CD14-positive monocyte (primary cell): ENCODE data around the gene LCOR. TPM values are rescaled to one million over a fixed set of nuclear protein-coding genes. Genes with fewer than 3 reads are reported as not detected.

Source experiments
- DNase-seq, 3 donors: peaks; one replicate each; pipeline ENCODE4 v3.0.0-alpha.2; 2011 to 2022
- H2AFZ ChIP-seq: 2 replicates; pipeline ENCODE4 v1.6.0; 2012; ENCODE audit warnings: mild to moderate bottlenecking, low read depth, low read length, inconsistent platforms; ENCODE audit not compliant: insufficient read depth, poor library complexity, severe bottlenecking
- H3K27ac ChIP-seq, 2 donors: 1 replicate in 1 of 2; 2 replicates in 1 of 2; pipeline ENCODE4 v1.5.1; 2012 to 2013; ENCODE audit warnings: low read length in 2 of 2, control low read depth in 1 of 2, inconsistent platforms in 1 of 2, low read depth in 1 of 2, mild to moderate bottlenecking in 1 of 2
- H3K27me3 ChIP-seq, 2 donors: one replicate each; pipeline versions ENCODE4 v1.6.0 to v1.6.1; 2011 to 2013; ENCODE audit warnings: low read length in 2 of 2; ENCODE audit not compliant: control insufficient read depth in 2 of 2, insufficient read depth in 2 of 2
- H3K36me3 ChIP-seq, 2 donors: replicated peaks in 1 of 2; 1 replicate in 1 of 2; 2 replicates in 1 of 2; pipeline versions ENCODE4 v1.5.1 to v1.6.1; 2012 to 2013; ENCODE audit warnings: low read length in 2 of 2, control low read depth in 1 of 2, inconsistent platforms in 1 of 2, mild to moderate bottlenecking in 1 of 2; ENCODE audit not compliant: insufficient read depth in 2 of 2, control insufficient read depth in 1 of 2
- H3K4me1 ChIP-seq, 2 donors: 1 replicate in 1 of 2; 2 replicates in 1 of 2; pipeline versions ENCODE4 v1.5.1 to v1.6.1; 2012 to 2013; ENCODE audit warnings: low read length in 2 of 2, control low read depth in 1 of 2, inconsistent platforms in 1 of 2, mild to moderate bottlenecking in 1 of 2, moderate library complexity in 1 of 2; ENCODE audit not compliant: insufficient read depth in 2 of 2, control insufficient read depth in 1 of 2
- H3K4me2 ChIP-seq: replicated peaks from 2 replicates; pipeline ENCODE3; 2012; ENCODE audit warnings: low read length, moderate library complexity, mild to moderate bottlenecking; ENCODE audit not compliant: poor library complexity, severe bottlenecking; ENCODE audit errors: extremely low read depth
- H3K4me3 ChIP-seq, 3 experiments: fragments of 200-600 bp in 1 of 3; sonication (generic) in 1 of 3; replicated peaks in 1 of 3; 1 replicate in 2 of 3; 2 replicates in 1 of 3; pipeline ENCODE4 v1.5.1; 2011 to 2013; ENCODE audit warnings: low read length in 3 of 3, mild to moderate bottlenecking in 3 of 3, control low read depth in 2 of 3, low read depth in 2 of 3, inconsistent platforms in 1 of 3, moderate library complexity in 1 of 3
- H3K79me2 ChIP-seq: 2 replicates; pipeline ENCODE4 v1.6.0; 2012; ENCODE audit warnings: mild to moderate bottlenecking, control low read depth, inconsistent platforms, low read length, moderate library complexity; ENCODE audit not compliant: insufficient read depth
- H3K9ac ChIP-seq: 2 replicates; pipeline ENCODE4 v1.6.0; 2017; ENCODE audit warnings: low read length, mild to moderate bottlenecking; ENCODE audit not compliant: insufficient read depth, poor library complexity, severe bottlenecking
- H3K9me3 ChIP-seq, 2 donors: replicated peaks in 1 of 2; 1 replicate in 1 of 2; 2 replicates in 1 of 2; pipeline versions ENCODE4 v1.5.1 to v1.6.1; 2012 to 2013; ENCODE audit warnings: low read length in 2 of 2, control low read depth in 1 of 2; ENCODE audit not compliant: control insufficient read depth in 1 of 2, insufficient read depth in 1 of 2
- H4K20me1 ChIP-seq: 2 replicates; pipeline ENCODE4 v1.6.0; 2012; ENCODE audit warnings: mild to moderate bottlenecking, low read length, control low read depth, moderate library complexity; ENCODE audit not compliant: insufficient read depth
- H3K27ac Mint-ChIP-seq, 7 donors: one replicate each; pipeline ENCODE4 v1.8.0; 2020; ENCODE audit warnings: mild to moderate bottlenecking in 7 of 7, mixed read lengths in 7 of 7, moderate library complexity in 6 of 7, inconsistent platforms in 2 of 7
- H3K27me3 Mint-ChIP-seq, 3 donors: one replicate each; pipeline ENCODE4 v1.8.0; 2021 to 2022; ENCODE audit warnings: low read depth in 3 of 3, mild to moderate bottlenecking in 3 of 3, mixed read lengths in 3 of 3, moderate library complexity in 3 of 3, inconsistent platforms in 1 of 3
- H3K36me3 Mint-ChIP-seq, 2 donors: one replicate each; pipeline ENCODE4 v1.8.0; 2020; ENCODE audit warnings: mixed read lengths in 2 of 2, inconsistent platforms in 1 of 2, mild to moderate bottlenecking in 1 of 2
- H3K4me1 Mint-ChIP-seq: one replicate; pipeline ENCODE4 v1.8.0; 2020; ENCODE audit warnings: mild to moderate bottlenecking, mixed read lengths
- H3K4me3 Mint-ChIP-seq, 2 donors: one replicate each; pipeline ENCODE4 v1.8.0; 2020; ENCODE audit warnings: mild to moderate bottlenecking in 2 of 2, mixed read lengths in 2 of 2, moderate library complexity in 1 of 2
- H3K9me3 Mint-ChIP-seq, 7 donors: one replicate each; pipeline ENCODE4 v1.8.0; 2020 to 2022; ENCODE audit warnings: mixed read lengths in 7 of 7, mild to moderate bottlenecking in 6 of 7, moderate library complexity in 6 of 7, inconsistent platforms in 2 of 7
- WGBS: methylation state at CpG from one replicate; pipeline ENCODE4 v1.1.5; 2013; ENCODE audit warnings: missing lambda C conversion rate; ENCODE audit not compliant: insufficient coverage; 5-methylcytosine and 5-hydroxymethylcytosine counted together
- intact Hi-C, 2 donors: fragments of 100-400 bp; cut with micrococcal nuclease; formaldehyde crosslinking; loops; one replicate each; pipeline versions ENCODE4 v1.15.0 to v1.15.1; 2023
- polyA plus RNA-seq, 3 donors: library from polyadenylated mRNA; depleted of rRNA in 1 of 3; unstranded in 2 of 3; stranded (reverse) in 1 of 3; fragments of 300-500 nt in 2 of 3; fragments of >200 nt in 1 of 3; fragmentation: Illumina TruSeq in 2 of 3; gene quantifications; 1 replicate in 2 of 3; 2 replicates in 1 of 3; pipeline ENCODE4 v1.2.3, GENCODE V29; 2012 to 2021
- TF ChIP-seq, protein P1 (sequence below): fragments of 200-600 bp; IDR thresholded peaks from one replicate; pipeline ENCODE4 v1.8.0; 2022; ENCODE audit warnings: antibody characterized with exemption, mild to moderate bottlenecking

LCOR gene
- polyA plus RNA-seq, 3 donors, result 5.7 to 11.8 (median 10.0) TPM

DNA sequence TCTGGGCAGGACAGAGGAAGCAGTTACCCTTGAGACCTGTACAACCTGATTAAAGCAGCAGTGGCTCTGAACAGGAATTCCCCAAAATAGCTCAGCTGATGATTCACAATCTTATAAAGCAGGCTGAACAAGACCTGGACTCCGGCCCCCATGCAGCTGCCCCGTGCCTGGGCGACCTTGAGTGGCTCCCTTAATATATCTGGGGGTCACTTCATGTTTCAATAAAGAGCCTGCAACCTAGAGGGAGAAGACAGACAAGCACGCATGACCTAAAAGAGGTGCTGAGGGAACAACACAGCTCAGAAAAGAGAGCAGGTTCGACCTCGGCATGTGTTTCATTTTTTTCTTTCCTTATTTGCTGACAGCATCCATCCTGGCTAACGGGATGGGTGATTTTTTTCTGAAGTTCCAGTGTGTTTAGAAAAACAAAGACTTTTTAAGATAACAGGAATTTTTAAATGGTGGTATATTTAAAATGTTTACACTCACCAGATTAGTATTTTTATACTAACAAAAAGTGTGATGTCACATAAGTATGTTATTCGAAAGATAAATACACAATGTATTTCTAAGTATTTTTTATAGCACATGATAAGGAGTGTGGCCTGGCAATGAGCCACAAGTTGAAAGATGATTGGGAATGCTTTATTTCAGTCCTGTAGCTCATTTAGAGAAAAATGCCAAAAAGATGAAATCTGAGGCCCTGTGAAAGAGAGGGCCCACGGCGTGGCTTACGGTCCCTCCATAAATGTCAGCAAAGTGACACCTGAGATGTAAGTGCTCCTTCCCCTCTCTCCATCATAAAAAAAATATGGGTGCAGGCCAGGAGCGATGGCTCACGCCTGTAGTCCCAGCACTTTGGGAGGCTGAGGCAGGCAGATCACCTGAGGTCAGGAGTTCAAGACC, 192.3 kb downstream of the LCOR start:
- H3K79me2 ChIP-seq, result no peaks in the 10 kb centered on the region
- Mint-ChIP-seq H3K4me3 (no peak overlapping the region), H3K4me1 (peaks cover 13% of the 10 kb centered on the region), H3K36me3 (no peaks in the 10 kb centered on the region), H3K27me3 (peaks cover 0 to 2% (median 0%) of the 10 kb centered on the region in 3 donors), H3K27ac (no peak overlapping the region), H3K9me3 (no peaks in the 10 kb centered on the region)
- H2AFZ ChIP-seq, result no peak overlapping the region
- H3K4me3 ChIP-seq, result no peak overlapping the region
- H3K4me1 ChIP-seq, result no peaks in the 10 kb centered on the region
- peak in 1 of 3 donors; percentile 21 for DNase-seq
- H3K9ac ChIP-seq, result no peak overlapping the region
- intact Hi-C loops, result loop anchor here in 1 of 2 donors (5.0 kb wide), 1 partner anchor 387 kb away; no protein-coding TSS in a partner anchor
- H3K36me3 ChIP-seq, result no peaks in the 10 kb centered on the region
- H4K20me1 ChIP-seq, result no peaks in the 10 kb centered on the region
- no peaks in the 10 kb centered on the region for H3K27me3 ChIP-seq
- H3K4me2 ChIP-seq, result no peak overlapping the region
- H3K9me3 ChIP-seq, result no peaks in the 10 kb centered on the region
- TF ChIP-seq, protein P1, sequence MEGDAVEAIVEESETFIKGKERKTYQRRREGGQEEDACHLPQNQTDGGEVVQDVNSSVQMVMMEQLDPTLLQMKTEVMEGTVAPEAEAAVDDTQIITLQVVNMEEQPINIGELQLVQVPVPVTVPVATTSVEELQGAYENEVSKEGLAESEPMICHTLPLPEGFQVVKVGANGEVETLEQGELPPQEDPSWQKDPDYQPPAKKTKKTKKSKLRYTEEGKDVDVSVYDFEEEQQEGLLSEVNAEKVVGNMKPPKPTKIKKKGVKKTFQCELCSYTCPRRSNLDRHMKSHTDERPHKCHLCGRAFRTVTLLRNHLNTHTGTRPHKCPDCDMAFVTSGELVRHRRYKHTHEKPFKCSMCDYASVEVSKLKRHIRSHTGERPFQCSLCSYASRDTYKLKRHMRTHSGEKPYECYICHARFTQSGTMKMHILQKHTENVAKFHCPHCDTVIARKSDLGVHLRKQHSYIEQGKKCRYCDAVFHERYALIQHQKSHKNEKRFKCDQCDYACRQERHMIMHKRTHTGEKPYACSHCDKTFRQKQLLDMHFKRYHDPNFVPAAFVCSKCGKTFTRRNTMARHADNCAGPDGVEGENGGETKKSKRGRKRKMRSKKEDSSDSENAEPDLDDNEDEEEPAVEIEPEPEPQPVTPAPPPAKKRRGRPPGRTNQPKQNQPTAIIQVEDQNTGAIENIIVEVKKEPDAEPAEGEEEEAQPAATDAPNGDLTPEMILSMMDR, result no peak
- 49% methylated on average over 6 of the region's 13 CpGs for WGBS
- no peak overlapping the region for H3K27ac ChIP-seq

DNA sequence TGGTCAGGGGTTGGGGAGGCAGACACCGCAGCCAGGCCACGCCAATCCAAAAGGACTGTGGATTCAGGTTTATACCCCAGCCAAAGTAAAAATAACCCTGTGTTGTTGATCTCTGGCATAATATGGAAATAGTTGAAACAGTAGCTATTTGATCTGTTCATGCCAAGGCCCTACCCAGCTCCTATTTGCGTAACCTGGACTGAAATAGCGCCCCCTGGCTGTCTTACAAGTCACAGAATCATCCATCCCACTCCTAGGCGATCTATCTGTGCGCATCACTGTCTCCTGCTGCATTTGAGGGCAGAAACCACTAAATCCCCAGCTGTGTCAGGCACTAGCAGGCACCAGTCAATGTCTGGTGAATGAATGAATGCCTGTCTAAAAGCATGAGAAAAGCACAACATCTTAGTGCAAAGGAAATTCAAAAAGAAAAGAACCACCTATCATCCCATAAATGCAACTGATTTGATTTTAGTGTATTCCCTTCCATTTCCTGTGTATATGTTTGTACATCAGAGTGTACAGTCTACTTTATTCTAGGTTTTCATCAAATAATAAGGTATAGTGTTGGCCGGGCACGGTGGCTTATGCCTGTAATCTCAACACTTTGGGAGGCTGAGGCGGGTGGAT, 193.6 kb downstream of the LCOR start:
- Histone ChIP-seq H3K9me3 (no peaks in the 10 kb centered on the region), H3K4me1 (no peaks in the 10 kb centered on the region), H3K9ac (no peak overlapping the region), H3K4me3 (no peak overlapping the region), H3K36me3 (no peaks in the 10 kb centered on the region), H3K27ac (no peak overlapping the region), H2AFZ (no peak overlapping the region), H4K20me1 (no peaks in the 10 kb centered on the region), H3K79me2 (no peaks in the 10 kb centered on the region), H3K4me2 (no peak overlapping the region), H3K27me3 (no peaks in the 10 kb centered on the region)
- Mint-ChIP-seq H3K27ac (no peak overlapping the region), H3K27me3 (peaks cover 0 to 2% (median 0%) of the 10 kb centered on the region in 3 donors), H3K36me3 (no peaks in the 10 kb centered on the region), H3K9me3 (no peaks in the 10 kb centered on the region), H3K4me3 (no peak overlapping the region), H3K4me1 (peaks cover 13% of the 10 kb centered on the region)
- 38% methylated on average over 3 of the region's 9 CpGs for WGBS
- TF ChIP-seq, protein P1, result peak; percentile 84
- DNase-seq, result peak; percentile 27 to 52 (median 32)
- intact Hi-C loops, result no loop called here
